Heart left ventricle (tissue), 13 donors: ENCODE measurements around the gene METTL22.
A peak's percentile ranks its signal among the peaks of the same experiment; 100 is the strongest.
"Not testable (repeated sequence)": the region's sequence is repeated elsewhere in the genome, so short reads cannot be mapped to it uniquely, and the experiment has no call there.

ENCODE experiments used
- CTCF ChIP-seq, 12 donors: fragments of 200-600 bp; sonication (generic) in 4 of 12; IDR thresholded peaks; one replicate each; pipeline versions ENCODE4 v1.5.0 to v1.8.0; 2018 to 2022; ENCODE audit warnings: antibody characterized with exemption in 12 of 12, mild to moderate bottlenecking in 5 of 12
- POLR2A ChIP-seq, 2 donors: fragments of 450-650 bp; IDR thresholded peaks; one replicate each; pipeline ENCODE4 v1.6.1; 2017; ENCODE audit warnings: antibody characterized with exemption in 2 of 2, mild to moderate bottlenecking in 2 of 2, moderate library complexity in 2 of 2
- donor health status: ischemic (EF 13 %, LVEDD 7.1; RV severe dilation, severe dysfunction).
- donor health status: DM: no; HTN: yes; CAD: no.
- donor health status: DM: no; HTN: no; CAD: no.
- donor health status: ischemic (EF 25% LVEDD 6.9; RV normal size, moderate dysfunction).
- donor health status: ischemic (EF 25% LVEDD 5.7; RV mildly dilated, moderate dysfunction).
- donor health status: ischemic (EF 35%, LVEDD 5.7; RV mildly dilated, moderate dysfunction).
- donor health status: nonischemic (EF 11% LVEDD 7.7; RV severe dilation, severe dysfunction).
- donor health status: DM: yes; HTN: yes; CAD: no.
- donor health status: PGD.
- donor health status: ischemic (EF 29% LVEDD 5.4; RV normal size, mild dysfunction).
- donor health status: nonischemic (EF 23%, LVEDD 6.1; RV moderate dilation, normal function).

GRCh38 chr16:8651958-8652357 is 30.5 kb downstream of the METTL22 start:
- peak in 4 of 12 donors; percentile 6 to 21 (median 13) for TF ChIP-seq CTCF (IDR thresholded peaks at IDR 0.05)
- not testable (repeated sequence) for TF ChIP-seq POLR2A (IDR thresholded peaks at IDR 0.05)
